Measurements from ENCODE around the gene ZCWPW2.

ZCWPW2 gene

GRCh38 chr3:28376424-28376823, 27.9 kb downstream of the ZCWPW2 start:
- DNase-seq (ENCODE audit: low spot score): no peak

GRCh38 chr3:28386049-28386448, 37.5 kb downstream of the ZCWPW2 start:
- DNase-seq (ENCODE audit: low spot score): no peak

GRCh38 chr3:28388978-28389377, 40.5 kb downstream of the ZCWPW2 start:
- DNase-seq (ENCODE audit: low spot score): no peak

- DNase-seq (ENCODE audit: low spot score): no peak
Observed at GRCh38 chr3:28399206-28399605, 50.7 kb downstream of the ZCWPW2 start.

- no peak for DNase-seq (ENCODE audit: low spot score)
Observed at GRCh38 chr3:28406241-28406640, 57.7 kb downstream of the ZCWPW2 start.

GRCh38 chr3:28449398-28449797, 100.9 kb downstream of the ZCWPW2 start:
- no peak for DNase-seq (ENCODE audit: low spot score)

- no peak for DNase-seq (ENCODE audit: low spot score)
Observed at GRCh38 chr3:28462866-28463265, 114.3 kb downstream of the ZCWPW2 start.

GRCh38 chr3:28467414-28467813, 118.9 kb downstream of the ZCWPW2 start:
- DNase-seq (ENCODE audit: low spot score): no peak

- no peak for DNase-seq (ENCODE audit: low spot score)
Observed at GRCh38 chr3:28476194-28476593, 127.7 kb downstream of the ZCWPW2 start.

GRCh38 chr3:28476764-28477163, 128.2 kb downstream of the ZCWPW2 start:
- no peak for DNase-seq (ENCODE audit: low spot score)

- no peak for DNase-seq (ENCODE audit: low spot score)
Observed at GRCh38 chr3:28485164-28485563, 136.6 kb downstream of the ZCWPW2 start.

GRCh38 chr3:28495301-28495700, 146.8 kb downstream of the ZCWPW2 start:
- DNase-seq (ENCODE audit: low spot score): no peak

GRCh38 chr3:28502397-28502937, 153.9 kb downstream of the ZCWPW2 start:
- no peak for DNase-seq (ENCODE audit: low spot score)

GRCh38 chr3:28504976-28505375, 156.5 kb downstream of the ZCWPW2 start:
- no peak for DNase-seq (ENCODE audit: low spot score)

- DNase-seq (ENCODE audit: low spot score): no peak
Observed at GRCh38 chr3:28521663-28522062, 173.1 kb downstream of the ZCWPW2 start.

GRCh38 chr3:28542351-28542750, 193.8 kb downstream of the ZCWPW2 start:
- DNase-seq (ENCODE audit: low spot score): no peak

GRCh38 chr3:28544236-28544635, 195.7 kb downstream of the ZCWPW2 start:
- no peak for DNase-seq (ENCODE audit: low spot score)

- no peak for DNase-seq (ENCODE audit: low spot score)
Observed at GRCh38 chr3:28544831-28545230, 196.3 kb downstream of the ZCWPW2 start.

GRCh38 chr3:28547677-28548076, 199.2 kb downstream of the ZCWPW2 start:
- no peak for DNase-seq (ENCODE audit: low spot score)

- DNase-seq (ENCODE audit: low spot score): no peak
Observed at GRCh38 chr3:28553175-28553574, 204.7 kb downstream of the ZCWPW2 start.

GRCh38 chr3:28556195-28556594, 207.7 kb downstream of the ZCWPW2 start:
- no peak for DNase-seq (ENCODE audit: low spot score)

- DNase-seq (ENCODE audit: low spot score): no peak
Observed at GRCh38 chr3:28564211-28564610, 215.7 kb downstream of the ZCWPW2 start.

GRCh38 chr3:28569357-28569756, 220.8 kb downstream of the ZCWPW2 start:
- no peak for DNase-seq (ENCODE audit: low spot score)

GRCh38 chr3:28574036-28574435, 225.5 kb downstream of the ZCWPW2 start:
- DNase-seq (ENCODE audit: low spot score): no peak

Measured in CD4-positive, alpha-beta T cell treated with Interleukin-15 for 4 hours (primary cell).